HG02884 (cell line): ENCODE measurements around the gene ALK.

Experiments
- ATAC-seq: cut with Tn5 transposase; IDR thresholded peaks from one replicate; pipeline ENCODE4 v1.9.1; 2021; ENCODE audit warnings: mild to moderate bottlenecking, moderate library complexity; ENCODE audit not compliant: unreplicated experiment

ALK gene

GRCh38 chr2:29509397-29509796 is 412.0 kb downstream of the ALK start:
- no peak for ATAC-seq

- no peak for ATAC-seq
These were observed 416.6 kb downstream of the ALK start for GRCh38 chr2:29504746-29505145.

GRCh38 chr2:29502460-29502911 is 418.9 kb downstream of the ALK start:
- no peak for ATAC-seq

GRCh38 chr2:29497375-29497774 is 424.0 kb downstream of the ALK start:
- no peak for ATAC-seq

- no peak for ATAC-seq
These were observed 425.2 kb downstream of the ALK start for GRCh38 chr2:29496198-29496597.

- ATAC-seq, result no peak
These were observed 425.8 kb downstream of the ALK start for GRCh38 chr2:29495536-29496060.

GRCh38 chr2:29495068-29495467 is 426.3 kb downstream of the ALK start:
- ATAC-seq, result no peak

- no peak for ATAC-seq
These were observed 428.7 kb downstream of the ALK start for GRCh38 chr2:29492701-29493100.

- no peak for ATAC-seq
These were observed 431.3 kb downstream of the ALK start for GRCh38 chr2:29490045-29490444.

- no peak for ATAC-seq
These were observed 431.8 kb downstream of the ALK start for GRCh38 chr2:29489568-29489967.

GRCh38 chr2:29487967-29488555 is 433.3 kb downstream of the ALK start:
- ATAC-seq, result no peak

- ATAC-seq, result no peak
These were observed 435.8 kb downstream of the ALK start for GRCh38 chr2:29485631-29486030.

GRCh38 chr2:29485117-29485516 is 436.3 kb downstream of the ALK start:
- no peak for ATAC-seq

GRCh38 chr2:29482867-29483266 is 438.5 kb downstream of the ALK start:
- ATAC-seq, result no peak

GRCh38 chr2:29482348-29482747 is 439.0 kb downstream of the ALK start:
- no peak for ATAC-seq

- no peak for ATAC-seq
These were observed 440.1 kb downstream of the ALK start for GRCh38 chr2:29481313-29481712.

GRCh38 chr2:29480426-29480825 is 441.0 kb downstream of the ALK start:
- ATAC-seq, result no peak

- ATAC-seq, result no peak
These were observed 442.0 kb downstream of the ALK start for GRCh38 chr2:29479401-29479800.

- ATAC-seq, result no peak
These were observed 442.7 kb downstream of the ALK start for GRCh38 chr2:29478641-29479040.

- no peak for ATAC-seq
These were observed 444.2 kb downstream of the ALK start for GRCh38 chr2:29477186-29477585.

GRCh38 chr2:29475499-29475898 is 445.9 kb downstream of the ALK start:
- ATAC-seq, result no peak

- no peak for ATAC-seq
These were observed 451.4 kb downstream of the ALK start for GRCh38 chr2:29469961-29470360.

- no peak for ATAC-seq
These were observed 451.9 kb downstream of the ALK start for GRCh38 chr2:29469516-29469915.
